Body of pancreas (tissue), 4 donors: ENCODE measurements around the gene STX1B. TPM values are rescaled to one million over a fixed set of nuclear protein-coding genes. Genes with fewer than 3 reads are reported as not detected.

Source experiments
- ATAC-seq: fragments of 150-250 bp; one replicate; pipeline ENCODE4 v1.9.1; 2016
- DNase-seq, 4 donors: peaks; one replicate each; pipeline ENCODE4 v3.0.0-alpha.2; 2019
- H3K27ac ChIP-seq, 4 donors: fragments of 200-600 bp; sonication (generic); 1 replicate in 3 of 4; 2 replicates in 1 of 4; pipeline versions ENCODE4 v1.5.1 to v1.6.1; 2016 to 2019; ENCODE audit warnings: mild to moderate bottlenecking in 1 of 4, mixed read lengths in 1 of 4, moderate library complexity in 1 of 4
- H3K27me3 ChIP-seq, 2 donors: fragments of 200-600 bp; sonication (generic); one replicate each; pipeline ENCODE4 v1.6.0; 2016; ENCODE audit warnings: mild to moderate bottlenecking in 1 of 2
- H3K36me3 ChIP-seq, 2 donors: fragments of 200-600 bp; sonication (generic); replicated peaks in 1 of 2; 2 replicates each; pipeline ENCODE4 v1.5.1; 2016; ENCODE audit warnings: low read depth in 2 of 2; ENCODE audit not compliant: insufficient read depth in 1 of 2
- H3K4me1 ChIP-seq: fragments of 200-600 bp; sonication (generic); one replicate; pipeline ENCODE4 v1.6.0; 2016
- H3K4me3 ChIP-seq, 2 donors: fragments of 200-600 bp; sonication (generic); 1 replicate in 1 of 2; 2 replicates in 1 of 2; pipeline ENCODE4 v1.5.1; 2016 to 2019
- H3K9me3 ChIP-seq, 3 donors: fragments of 200-600 bp; sonication (generic); 1 replicate in 2 of 3; 2 replicates in 1 of 3; pipeline ENCODE4 v1.5.1; 2016
- POLR2A ChIP-seq, 3 donors: fragments of 450-650 bp; IDR thresholded peaks; one replicate each; pipeline ENCODE4 v1.6.1; 2016; ENCODE audit warnings: antibody characterized with exemption in 3 of 3, mild to moderate bottlenecking in 2 of 3
- WGBS, 2 donors: methylation state at CpG; one replicate each; pipeline ENCODE4 v1.1.5; 2017; 5-methylcytosine and 5-hydroxymethylcytosine counted together
- intact Hi-C: fragments of 100-400 bp; cut with DNase I; formaldehyde crosslinking; loops from one replicate; pipeline ENCODE4 v1.15.1; 2023
- total RNA-seq, 2 donors: library from RNA; depleted of rRNA; stranded (reverse); fragments of >200 nt; gene quantifications; one replicate each; pipeline ENCODE4 v1.1.0, GENCODE V29; 2016
- TF ChIP-seq, protein P1 (sequence below), 7 experiments: fragments of 450-650 bp in 4 of 7; fragments of 200-600 bp in 3 of 7; sonication (generic) in 3 of 7; IDR thresholded peaks; one replicate each; pipeline ENCODE4 v1.5.1; 2016 to 2019; ENCODE audit warnings: antibody characterized with exemption in 7 of 7

The STX1B gene
- total RNA-seq, 2 donors from 2014 or later, result 0.26 to 0.33 TPM

DNA sequence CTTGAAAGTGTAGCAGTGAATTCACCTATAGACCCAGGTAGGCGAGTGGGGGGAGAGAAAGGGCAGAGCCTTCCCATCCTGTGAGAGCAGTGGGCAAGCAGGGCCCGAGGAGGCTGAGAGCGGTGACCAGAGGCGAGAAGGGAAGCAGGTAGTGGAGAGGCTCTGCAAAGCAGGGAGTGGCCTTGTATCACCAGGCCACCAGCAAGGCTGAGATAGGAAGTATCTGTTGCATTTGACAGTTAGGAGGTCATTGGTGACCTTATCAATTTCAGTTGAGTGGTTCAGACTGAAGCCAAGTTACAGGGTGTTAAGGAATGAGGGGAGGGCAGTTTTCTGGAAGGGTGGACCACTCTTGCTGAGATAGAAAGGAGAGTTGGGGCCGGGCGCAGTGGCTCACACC, 36.1 kb downstream of the STX1B start:
- H3K4me1 ChIP-seq, result no peaks in the 10 kb centered on the region
- H3K4me3 ChIP-seq, result no peak overlapping the region
- no peak for ATAC-seq
- no peak for DNase-seq
- H3K27me3 ChIP-seq, result no peaks in the 10 kb centered on the region
- H3K27ac ChIP-seq, result no peak overlapping the region
- 90 to 97% methylated on average over 6 of the region's 6 CpGs for WGBS, 2 donors
- intact Hi-C loops, result no loop called here
- peaks cover 13 to 32% of the 10 kb centered on the region in 2 donors for H3K36me3 ChIP-seq
- no peaks in the 10 kb centered on the region for H3K9me3 ChIP-seq
- no peak for TF ChIP-seq POLR2A (IDR thresholded peaks at IDR 0.05)
- TF ChIP-seq, protein P1, sequence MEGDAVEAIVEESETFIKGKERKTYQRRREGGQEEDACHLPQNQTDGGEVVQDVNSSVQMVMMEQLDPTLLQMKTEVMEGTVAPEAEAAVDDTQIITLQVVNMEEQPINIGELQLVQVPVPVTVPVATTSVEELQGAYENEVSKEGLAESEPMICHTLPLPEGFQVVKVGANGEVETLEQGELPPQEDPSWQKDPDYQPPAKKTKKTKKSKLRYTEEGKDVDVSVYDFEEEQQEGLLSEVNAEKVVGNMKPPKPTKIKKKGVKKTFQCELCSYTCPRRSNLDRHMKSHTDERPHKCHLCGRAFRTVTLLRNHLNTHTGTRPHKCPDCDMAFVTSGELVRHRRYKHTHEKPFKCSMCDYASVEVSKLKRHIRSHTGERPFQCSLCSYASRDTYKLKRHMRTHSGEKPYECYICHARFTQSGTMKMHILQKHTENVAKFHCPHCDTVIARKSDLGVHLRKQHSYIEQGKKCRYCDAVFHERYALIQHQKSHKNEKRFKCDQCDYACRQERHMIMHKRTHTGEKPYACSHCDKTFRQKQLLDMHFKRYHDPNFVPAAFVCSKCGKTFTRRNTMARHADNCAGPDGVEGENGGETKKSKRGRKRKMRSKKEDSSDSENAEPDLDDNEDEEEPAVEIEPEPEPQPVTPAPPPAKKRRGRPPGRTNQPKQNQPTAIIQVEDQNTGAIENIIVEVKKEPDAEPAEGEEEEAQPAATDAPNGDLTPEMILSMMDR (IDR thresholded peaks at IDR 0.05), result no peak

DNA sequence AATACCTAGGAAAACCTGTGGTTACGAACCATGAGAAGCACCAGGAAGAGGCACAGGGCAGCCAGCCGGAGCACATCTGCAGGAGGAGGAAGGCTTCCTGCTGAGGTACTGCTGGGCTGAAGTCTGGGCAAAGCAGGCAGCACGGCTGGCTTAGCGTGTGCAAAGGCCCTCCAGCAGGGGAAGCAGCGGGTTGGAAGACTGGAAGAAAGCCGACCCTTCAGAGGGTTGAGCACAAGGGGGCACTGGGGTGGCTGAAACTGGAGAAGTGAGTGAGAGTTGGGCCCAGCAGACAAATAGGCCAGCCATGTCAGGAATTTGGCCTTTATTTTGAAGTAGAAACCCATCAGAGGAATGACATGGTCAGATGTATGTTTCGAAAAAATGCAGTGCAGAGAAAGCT, 37.6 kb downstream of the STX1B start:
- H3K27ac ChIP-seq, result no peak overlapping the region
- TF ChIP-seq POLR2A (IDR thresholded peaks at IDR 0.05), result no peak
- TF ChIP-seq, protein P1 (IDR thresholded peaks at IDR 0.05), result no peak
- DNase-seq, result no peak
- no peaks in the 10 kb centered on the region for H3K27me3 ChIP-seq
- peaks cover 14 to 36% of the 10 kb centered on the region in 2 donors for H3K36me3 ChIP-seq
- WGBS, 2 donors, result 89 to 91% methylated on average over 7 of the region's 7 CpGs
- no peak for ATAC-seq
- intact Hi-C loops, result no loop called here
- H3K4me3 ChIP-seq, result no peak overlapping the region
- H3K9me3 ChIP-seq, result no peaks in the 10 kb centered on the region
- H3K4me1 ChIP-seq, result no peaks in the 10 kb centered on the region

DNA sequence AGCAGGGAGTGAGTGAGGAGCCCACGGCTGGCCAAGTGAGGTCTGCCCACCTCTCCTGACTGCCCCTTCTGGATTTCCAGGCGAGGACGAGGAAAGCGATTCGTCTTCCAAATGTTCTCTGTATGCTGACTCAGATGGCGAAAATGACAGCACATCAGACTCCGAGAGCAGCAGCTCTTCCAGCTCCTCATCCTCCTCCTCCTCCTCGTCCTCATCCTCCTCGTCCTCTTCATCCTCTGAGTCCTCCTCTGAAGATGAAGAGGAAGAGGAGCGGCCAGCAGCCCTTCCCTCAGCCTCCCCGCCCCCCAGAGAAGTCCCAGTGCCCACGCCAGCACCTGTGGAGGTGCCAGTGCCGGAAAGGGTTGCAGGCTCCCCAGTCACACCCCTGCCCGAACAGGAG, 39.1 kb downstream of the STX1B start:
- Histone ChIP-seq H3K36me3 (peaks cover 19 to 36% of the 10 kb centered on the region in 2 donors), H3K4me1 (no peaks in the 10 kb centered on the region), H3K9me3 (no peaks in the 10 kb centered on the region), H3K27me3 (no peaks in the 10 kb centered on the region), H3K27ac (no peak overlapping the region), H3K4me3 (no peak overlapping the region)
- TF ChIP-seq, protein P1 (IDR thresholded peaks at IDR 0.05), result no peak
- no peak for TF ChIP-seq POLR2A (IDR thresholded peaks at IDR 0.05)
- 95 to 97% methylated on average over 14 of the region's 14 CpGs for WGBS, 2 donors
- DNase-seq, result no peak
- intact Hi-C loops, result no loop called here
- ATAC-seq, result no peak

DNA sequence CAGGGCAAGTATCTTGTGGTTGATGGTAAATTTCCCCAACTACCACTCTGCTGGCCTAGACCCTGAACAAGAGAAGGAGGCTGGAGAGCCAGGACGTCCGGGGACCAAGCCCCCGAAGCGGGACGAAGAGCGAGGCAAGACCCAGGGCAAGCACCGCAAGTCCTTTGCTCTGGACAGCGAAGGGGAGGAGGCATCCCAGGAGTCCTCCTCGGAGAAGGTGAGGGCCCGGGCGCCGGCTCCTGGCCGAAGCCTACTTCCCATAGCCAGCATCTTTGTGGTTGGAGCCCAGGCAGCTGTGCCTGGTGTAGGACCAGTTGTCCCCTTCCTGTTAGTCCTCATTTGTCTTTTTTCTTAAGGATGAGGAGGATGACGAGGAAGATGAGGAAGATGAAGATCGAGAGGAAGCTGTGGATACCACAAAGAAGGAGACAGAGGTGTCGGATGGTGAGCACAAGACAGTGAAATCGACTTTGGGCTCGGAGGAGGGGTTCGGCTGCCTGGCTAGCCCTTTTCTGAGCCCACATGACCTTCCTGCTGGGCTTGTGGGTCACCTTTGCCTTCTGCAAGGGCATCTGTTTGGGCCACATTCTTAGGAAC, 41.1 kb downstream of the STX1B start:
- ATAC-seq (no peak), DNase-seq (no peak)
- 88 to 93% methylated on average over 10 to 19 of the region's 19 CpGs for WGBS, 2 donors
- H3K4me3 ChIP-seq, result no peak overlapping the region
- H3K9me3 ChIP-seq, result no peaks in the 10 kb centered on the region
- no peak overlapping the region for H3K27ac ChIP-seq
- H3K27me3 ChIP-seq, result no peaks in the 10 kb centered on the region
- intact Hi-C loops, result no loop called here
- TF ChIP-seq, protein P1 (IDR thresholded peaks at IDR 0.05), result no peak
- TF ChIP-seq POLR2A (IDR thresholded peaks at IDR 0.05), result no peak
- no peaks in the 10 kb centered on the region for H3K4me1 ChIP-seq
- peaks cover 27 to 47% of the 10 kb centered on the region in 2 donors for H3K36me3 ChIP-seq

GRCh38 chr16:30967795-30968194, 42.6 kb downstream of the STX1B start:
- H3K36me3 ChIP-seq, result peaks cover 31 to 52% of the 10 kb centered on the region in 2 donors
- 76 to 87% methylated on average over 4 of the region's 4 CpGs for WGBS, 2 donors

More at GRCh38 chr16:30967795-30968194, 42.6 kb downstream of the STX1B start:
- Histone ChIP-seq H3K9me3 (no peaks in the 10 kb centered on the region), H3K4me3 (no peak overlapping the region), H3K27me3 (no peaks in the 10 kb centered on the region), H3K4me1 (no peaks in the 10 kb centered on the region), H3K27ac (no peak overlapping the region)
- TF ChIP-seq, protein P1 (IDR thresholded peaks at IDR 0.05), result no peak
- no peak for TF ChIP-seq POLR2A (IDR thresholded peaks at IDR 0.05)
- no peak for ATAC-seq
- no peak for DNase-seq
- intact Hi-C loops, result no loop called here
